ENCODE measurements around the gene CPO.

DNA sequence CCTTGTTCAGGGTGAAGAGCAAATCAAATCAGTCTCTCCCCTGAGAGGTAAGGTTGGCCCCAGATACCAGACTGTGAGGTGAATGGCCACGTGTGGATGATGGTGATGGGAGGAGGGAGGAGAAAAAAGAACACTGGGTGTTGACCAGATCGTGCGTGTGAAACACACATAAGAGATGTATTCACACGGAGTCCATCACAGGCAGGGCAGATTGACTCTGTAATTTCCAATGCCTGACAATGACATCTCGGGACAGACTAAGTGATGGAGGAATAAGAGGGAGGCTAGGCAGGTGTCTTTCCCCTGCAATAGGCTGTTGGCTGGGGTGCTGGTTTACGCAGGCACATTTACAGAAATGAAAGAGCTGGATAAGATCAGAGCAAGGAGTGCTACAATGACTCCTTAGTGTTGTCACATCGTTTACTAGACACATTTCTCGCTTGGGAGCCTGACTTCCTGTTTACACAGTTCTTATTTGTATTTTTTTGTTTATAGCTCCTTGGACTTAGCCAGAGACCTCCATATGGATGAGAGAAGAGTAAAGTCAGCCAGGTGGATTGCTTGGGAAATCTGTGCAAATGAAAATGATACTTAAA, 43.1 kb downstream of the CPO start:
- TF ChIP-seq, protein P1, sequence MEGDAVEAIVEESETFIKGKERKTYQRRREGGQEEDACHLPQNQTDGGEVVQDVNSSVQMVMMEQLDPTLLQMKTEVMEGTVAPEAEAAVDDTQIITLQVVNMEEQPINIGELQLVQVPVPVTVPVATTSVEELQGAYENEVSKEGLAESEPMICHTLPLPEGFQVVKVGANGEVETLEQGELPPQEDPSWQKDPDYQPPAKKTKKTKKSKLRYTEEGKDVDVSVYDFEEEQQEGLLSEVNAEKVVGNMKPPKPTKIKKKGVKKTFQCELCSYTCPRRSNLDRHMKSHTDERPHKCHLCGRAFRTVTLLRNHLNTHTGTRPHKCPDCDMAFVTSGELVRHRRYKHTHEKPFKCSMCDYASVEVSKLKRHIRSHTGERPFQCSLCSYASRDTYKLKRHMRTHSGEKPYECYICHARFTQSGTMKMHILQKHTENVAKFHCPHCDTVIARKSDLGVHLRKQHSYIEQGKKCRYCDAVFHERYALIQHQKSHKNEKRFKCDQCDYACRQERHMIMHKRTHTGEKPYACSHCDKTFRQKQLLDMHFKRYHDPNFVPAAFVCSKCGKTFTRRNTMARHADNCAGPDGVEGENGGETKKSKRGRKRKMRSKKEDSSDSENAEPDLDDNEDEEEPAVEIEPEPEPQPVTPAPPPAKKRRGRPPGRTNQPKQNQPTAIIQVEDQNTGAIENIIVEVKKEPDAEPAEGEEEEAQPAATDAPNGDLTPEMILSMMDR (IDR thresholded peaks at IDR 0.05): no peak
- TF ChIP-seq POLR2A (IDR thresholded peaks at IDR 0.05) (no peak), EP300 (IDR thresholded peaks at IDR 0.05) (no peak)

All from tibial nerve (tissue), 4 donors.